ENCODE results near the gene RBM19.
"Not testable (repeated sequence)": the region's sequence is repeated elsewhere in the genome, so short reads cannot be mapped to it uniquely, and the experiment has no call there.

Gene RBM19

DNA sequence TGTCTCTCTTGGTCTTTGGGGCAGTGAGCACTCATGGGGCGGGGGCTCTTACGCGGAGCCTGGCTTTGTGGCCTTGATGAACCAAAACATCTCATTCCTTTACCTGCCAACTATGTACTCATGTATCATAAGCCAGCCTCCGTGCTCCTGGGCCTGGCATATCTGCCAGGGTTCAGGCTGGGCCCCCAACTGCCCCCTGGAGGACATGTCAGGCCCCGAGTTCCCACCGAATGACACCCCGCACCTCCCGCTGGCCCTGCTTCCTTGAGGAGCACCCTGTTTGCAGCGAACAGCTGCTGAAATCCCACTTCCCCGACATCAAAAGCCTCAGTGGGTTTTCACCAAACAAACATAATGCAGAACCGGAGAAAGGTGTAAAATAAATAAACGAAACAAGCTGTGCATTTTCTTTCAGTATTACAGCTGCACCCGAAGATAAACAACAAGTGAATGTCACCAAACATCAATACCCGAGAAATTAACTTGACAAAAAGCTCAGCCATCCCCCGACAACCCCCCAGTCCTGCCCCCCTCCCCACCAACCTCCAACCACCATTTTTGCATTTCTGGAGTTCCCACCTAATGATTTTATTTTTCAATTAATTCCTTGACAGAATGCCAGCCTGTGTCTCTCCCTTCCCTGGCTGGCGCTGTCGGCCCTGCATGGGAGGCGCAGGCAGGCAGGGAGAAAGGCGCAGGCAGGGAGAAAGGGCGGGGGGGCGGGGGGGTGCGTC lies 139.2 kb downstream of the RBM19 start:
- no peak for DNase-seq (ENCODE audit: low read depth)

DNA sequence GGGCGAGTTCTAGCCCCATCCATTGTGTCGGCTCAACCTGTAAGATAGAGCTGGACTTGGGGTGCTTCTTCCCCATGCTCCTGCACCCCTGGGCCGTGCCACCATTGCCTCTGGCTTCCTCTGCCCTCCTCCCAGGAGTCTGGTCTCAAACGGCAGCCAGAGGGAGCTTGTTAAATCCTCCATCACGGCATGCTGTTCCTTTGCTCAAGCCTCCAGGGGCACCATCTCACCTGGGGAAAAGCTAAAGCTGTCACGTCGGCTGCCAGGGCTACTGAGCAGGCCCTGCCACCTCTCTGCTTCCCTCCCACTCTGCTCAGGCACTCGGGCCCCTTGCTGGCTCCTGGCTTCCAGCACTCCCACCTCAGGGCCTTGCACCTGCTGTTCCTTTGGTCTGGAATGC lies 140.4 kb downstream of the RBM19 start:
- no peak for DNase-seq (ENCODE audit: low read depth)

DNA sequence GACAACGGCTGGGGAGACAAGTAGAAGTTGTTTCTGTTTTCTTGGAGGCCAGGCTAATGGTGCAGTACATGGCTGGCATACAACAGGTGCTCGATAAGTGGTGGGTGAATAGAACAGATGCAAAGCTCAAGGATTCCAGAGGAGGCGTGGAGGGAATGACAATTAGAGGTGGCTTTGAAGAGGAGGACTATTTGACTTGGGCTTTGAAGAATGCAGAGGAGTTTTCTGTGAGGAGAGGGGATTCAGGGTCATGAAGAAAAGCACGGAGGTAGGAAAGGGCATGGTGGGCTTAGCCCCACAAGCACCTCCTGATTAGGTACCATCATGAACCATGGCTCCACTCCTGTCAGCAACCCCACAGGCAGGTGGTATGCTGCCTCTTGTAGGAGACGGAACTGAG lies 142.3 kb downstream of the RBM19 start:
- DNase-seq (ENCODE audit: low read depth) = no peak

DNA sequence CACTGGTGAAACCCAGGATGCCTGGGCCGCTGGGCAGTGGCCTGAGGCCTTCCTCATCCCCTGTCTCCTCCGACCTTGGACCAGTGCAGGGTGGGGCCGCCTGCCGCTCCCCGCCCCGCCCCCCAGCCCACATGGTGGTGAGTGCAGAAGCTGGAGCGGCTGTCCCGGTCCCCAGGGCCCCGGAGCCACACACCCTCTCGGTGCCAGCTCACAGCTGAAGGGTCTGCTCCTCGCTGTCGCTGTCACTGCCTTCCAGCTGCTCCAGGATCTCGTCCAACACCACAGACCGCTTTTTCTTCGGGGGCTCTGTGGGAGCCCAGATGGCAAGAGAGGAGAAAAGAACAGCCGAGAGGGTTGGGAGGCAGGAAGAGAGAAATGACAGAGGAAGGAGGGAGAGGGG lies 143.1 kb downstream of the RBM19 start:
- no peak for DNase-seq (ENCODE audit: low read depth)

DNA sequence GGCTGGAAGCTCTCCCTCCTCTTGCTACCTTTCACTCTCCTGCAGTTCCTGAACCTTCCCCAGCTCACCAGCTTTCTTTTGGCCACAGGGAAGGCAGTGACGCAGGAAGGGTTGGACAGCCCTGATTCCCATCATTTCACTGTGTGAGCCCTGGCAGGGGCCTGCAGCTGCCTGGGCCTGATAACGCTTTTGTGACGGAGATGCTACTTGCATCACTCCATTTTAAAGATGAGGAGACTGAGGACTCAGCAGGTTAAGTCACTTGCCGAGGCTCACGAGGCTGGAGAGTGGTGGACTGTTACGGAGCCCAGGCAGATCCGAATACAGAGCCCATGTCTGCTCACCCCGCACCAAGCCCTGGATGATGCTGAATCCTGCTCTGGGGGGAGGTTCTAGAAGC lies 145.3 kb downstream of the RBM19 start:
- DNase-seq (ENCODE audit: low read depth) = no peak

DNA sequence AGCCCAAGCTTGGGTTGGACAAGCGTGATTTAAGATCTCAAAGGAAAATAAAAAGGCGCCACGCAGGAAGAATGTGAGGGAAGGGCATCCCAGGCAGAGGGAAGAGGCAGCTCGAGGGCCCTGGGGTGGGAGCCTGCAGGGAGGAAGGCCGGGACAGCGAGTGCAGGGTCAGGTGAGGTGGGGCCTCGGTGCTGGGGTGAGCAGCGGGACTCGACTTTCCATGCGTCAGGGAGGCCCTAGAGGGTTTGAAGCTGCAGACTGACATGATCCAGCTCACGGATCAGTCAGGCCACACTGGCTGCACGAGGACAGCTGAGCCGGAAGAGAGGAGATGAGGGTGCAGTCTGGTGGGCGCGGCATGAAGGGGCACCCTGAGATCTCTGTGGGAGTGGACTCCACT lies 145.8 kb downstream of the RBM19 start:
- DNase-seq (ENCODE audit: low read depth) = no peak

DNA sequence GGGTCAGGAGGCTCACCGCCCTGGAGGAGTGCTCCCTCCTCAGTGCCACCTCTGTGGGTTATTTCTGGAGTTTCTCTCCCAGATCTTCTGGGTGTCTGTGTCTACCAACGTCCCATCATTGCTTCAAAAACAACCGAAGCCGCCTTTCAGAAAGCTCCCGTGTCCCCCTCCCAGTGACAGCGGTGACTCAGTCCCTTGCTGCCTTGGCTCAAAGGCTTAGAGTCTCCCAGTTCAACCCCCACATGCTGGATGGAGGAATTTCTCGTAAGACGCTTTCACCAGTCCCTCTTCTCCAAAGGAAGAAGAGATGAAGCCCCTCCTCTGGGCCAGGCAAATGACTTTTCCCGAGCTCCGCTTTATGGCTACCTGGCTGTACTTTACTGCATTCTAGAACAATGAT lies 146.6 kb downstream of the RBM19 start:
- DNase-seq (ENCODE audit: low read depth) = no peak

DNA sequence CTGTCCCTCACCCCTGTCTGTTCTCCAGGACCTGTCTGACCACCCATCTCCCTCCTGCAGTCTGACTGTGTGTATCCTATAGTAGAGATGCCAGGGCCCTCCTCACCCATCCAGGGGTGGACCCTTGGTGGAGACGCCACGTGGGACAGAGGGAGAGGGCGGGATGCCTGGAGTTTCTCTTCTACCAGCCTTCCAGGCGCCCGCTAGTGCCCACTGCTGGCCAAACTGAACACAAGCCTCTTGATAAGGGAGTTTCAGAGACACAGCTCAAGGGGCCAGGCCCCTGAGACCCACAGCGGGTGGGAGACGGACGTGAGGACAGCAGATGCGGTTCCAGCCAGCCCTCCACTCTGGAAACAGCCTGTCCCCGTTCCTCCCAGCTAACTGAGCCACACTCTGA lies 147.3 kb downstream of the RBM19 start:
- no peak for DNase-seq (ENCODE audit: low read depth)

DNA sequence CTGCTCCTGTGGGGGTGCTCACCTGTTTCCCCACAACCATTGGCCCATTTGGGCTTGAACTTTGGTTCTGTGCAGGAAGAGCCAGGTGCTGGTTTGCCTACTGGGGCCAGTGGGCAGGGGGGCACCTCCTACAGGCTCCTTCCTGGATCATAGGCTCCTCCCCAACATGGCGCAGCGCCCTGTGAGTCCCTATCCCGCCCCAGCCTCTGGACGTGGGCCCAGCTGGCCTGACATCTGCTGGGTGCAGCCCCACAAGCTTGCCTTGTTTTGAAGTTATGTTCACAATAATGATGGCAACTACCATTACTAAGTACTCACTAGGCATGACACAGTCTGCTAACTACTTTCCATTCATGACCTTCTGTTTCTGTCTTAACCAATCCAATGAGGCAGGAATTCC lies 147.8 kb downstream of the RBM19 start:
- DNase-seq (ENCODE audit: low read depth) = no peak

DNA sequence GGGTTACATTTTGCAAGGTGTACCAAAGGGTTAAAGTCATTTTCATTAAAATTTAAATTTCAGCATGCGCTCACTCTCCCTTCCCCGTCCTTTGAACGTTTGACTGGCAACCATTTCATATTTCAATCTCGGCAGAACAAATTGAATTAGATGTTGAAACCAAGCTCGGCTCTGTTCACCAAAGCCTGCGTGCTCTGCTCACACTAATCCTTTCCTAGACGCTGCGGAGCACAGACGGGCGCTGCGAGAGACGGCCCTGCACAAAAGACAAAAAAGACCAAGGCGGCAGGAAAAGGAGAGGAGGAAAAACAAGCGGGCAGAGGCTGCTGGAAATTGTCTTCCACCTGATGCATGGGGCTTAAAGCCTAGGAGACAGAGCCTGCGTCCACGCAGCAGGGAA lies 149.3 kb downstream of the RBM19 start:
- DNase-seq (ENCODE audit: low read depth) = no peak

DNA sequence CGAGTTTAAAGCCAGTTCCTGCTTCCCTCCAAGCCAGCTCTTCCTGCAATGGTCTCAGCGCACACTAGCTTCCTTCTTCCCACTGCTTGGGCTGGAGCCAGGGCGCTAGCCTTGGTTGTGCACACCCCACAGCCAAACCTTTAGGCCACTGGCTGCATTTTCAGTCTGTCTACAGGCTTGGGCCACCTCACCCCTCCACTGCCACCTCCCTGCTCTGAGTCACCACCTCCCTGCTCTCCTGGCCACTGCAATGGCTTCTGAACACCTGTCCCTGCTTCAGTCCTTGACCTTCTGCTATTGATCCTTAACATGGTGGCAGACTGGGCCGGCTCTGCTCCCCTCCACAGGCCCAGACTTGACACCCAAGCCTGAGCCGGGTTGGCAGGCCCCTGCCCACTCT lies 151.1 kb downstream of the RBM19 start:
- no peak for DNase-seq (ENCODE audit: low read depth)

DNA sequence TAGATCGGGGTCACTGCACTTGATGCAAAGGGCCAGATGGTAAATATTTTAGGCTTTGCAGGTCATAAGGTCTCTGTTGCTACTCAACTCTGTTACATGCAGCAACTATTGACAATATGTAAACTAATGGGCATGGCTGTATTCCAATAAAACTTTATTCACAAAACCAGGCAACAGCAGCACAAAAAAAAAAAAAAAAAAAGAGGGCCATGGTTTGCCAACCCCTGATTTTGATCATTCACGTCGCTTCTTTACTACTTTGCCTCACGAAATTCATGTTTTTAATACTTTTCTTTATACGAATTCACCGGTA lies 152.9 kb downstream of the RBM19 start:
- no peak for DNase-seq (ENCODE audit: low read depth)

DNA sequence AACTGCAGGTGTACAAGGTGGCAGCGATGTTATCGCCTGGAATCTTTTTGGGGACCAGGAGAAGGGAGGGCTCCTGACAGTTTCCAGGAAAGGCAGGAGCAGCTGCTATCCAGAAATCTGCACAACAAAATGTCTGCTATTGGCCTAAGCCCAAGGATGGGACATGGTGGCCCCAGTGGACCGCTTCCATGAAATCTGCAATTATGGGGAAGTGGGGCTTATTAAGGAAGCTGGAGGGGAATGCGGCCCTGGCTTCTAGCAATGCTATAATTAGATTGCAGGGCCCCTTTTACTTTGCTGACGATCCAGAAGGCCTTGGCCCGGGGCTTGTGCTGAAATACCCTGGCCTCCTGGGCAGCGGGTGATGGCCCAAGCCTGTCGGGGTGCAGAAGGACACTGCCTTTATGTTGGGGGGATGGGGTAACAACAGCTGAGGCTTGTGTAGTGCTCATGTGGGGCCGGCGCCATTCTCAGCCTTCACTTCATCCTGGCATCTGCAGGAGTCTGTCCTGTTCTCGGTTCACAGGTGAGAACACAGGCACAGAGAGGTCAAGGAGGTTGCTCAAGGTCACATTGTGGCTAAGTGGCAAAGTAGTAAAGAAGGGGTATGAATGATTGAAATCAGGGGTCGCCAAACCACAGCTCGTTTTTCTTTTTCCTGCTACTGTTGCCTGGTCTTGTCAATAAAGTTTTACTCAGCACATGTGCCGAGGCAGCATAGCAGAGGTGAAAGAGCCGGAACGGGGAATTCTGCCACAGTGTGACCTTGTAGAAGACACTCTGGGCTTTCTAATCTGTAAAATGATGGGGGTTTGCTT lies 153.5 kb downstream of the RBM19 start:
- DNase-seq (ENCODE audit: low read depth) = no peak

DNA sequence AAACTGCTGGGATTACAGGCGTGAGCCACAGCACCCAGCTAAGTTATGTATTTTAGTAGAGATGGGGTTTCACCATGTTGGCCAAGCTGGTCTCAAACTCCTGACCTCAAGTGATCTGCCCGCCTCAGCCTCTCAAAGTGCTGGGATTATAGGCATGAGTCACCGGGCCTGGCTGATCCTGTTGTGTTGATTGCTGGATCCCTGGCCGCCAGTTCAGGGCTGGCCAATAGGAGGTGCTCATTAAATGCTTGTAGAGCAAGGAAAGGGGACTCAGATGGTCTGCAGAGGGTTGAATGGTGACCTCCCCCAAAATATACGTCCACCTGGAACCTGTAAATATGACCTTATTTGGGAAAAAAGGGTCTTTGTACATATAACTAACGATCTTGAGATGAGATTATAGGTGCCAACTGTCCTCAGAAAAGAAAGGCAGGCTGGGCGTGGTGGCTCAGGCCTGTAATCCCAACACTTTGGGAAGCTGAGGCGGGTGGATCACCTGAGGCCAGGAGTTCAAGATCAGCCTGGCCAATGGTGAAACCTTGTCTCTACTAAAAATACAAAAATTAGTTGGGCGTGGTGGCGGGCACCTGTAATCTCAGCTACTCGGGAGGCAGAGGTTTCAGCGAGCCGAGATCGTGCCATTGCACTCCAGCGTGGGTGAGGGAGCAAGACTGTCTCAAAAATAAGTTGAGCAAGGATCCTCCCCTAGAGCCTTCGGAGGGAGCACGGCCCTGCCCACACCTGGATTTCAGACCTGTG lies 156.5 kb downstream of the RBM19 start:
- not testable (repeated sequence) for DNase-seq (ENCODE audit: low read depth)

DNA sequence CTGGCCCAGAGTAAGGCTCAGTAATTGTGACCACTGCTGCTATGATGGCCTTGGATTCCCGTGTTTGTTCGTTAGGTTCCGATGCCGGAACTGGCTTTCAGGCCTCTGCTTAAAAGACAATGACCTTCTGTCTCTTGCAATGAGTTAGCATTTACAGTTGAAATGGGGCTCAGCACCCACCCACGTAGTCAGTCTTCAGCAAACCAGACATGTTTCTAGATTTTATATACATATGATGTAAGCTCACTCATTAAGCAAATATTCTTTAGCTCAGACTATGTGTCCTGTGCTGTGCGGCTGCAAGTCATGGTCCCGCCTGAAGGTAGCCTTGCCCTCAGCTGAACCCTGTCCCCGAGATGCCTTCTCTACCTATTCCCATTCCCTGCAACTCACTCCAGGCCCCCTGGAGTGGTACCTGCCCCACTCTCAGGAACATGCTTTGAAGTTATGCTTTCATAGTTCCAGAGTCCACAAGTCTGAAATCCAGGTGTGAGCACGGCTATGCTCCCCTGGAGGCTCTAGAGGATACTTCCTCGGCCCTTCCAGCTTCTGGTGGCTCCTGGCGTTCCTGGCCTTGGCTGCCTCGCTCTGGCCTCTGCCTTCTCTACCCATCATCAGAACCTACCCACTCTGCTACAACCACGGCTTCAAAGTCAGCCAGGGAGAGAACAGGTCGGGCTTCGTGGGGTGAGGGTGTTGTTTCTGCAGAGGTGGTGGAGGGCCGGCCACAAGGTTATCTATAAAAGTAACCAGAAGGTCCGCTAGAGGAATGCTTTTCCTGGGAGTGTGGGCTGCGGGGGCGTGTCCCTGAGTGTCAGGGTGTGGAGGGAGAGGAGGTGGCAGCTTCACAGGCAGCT lies 157.8 kb downstream of the RBM19 start:
- no peak for DNase-seq (ENCODE audit: low read depth)

DNA sequence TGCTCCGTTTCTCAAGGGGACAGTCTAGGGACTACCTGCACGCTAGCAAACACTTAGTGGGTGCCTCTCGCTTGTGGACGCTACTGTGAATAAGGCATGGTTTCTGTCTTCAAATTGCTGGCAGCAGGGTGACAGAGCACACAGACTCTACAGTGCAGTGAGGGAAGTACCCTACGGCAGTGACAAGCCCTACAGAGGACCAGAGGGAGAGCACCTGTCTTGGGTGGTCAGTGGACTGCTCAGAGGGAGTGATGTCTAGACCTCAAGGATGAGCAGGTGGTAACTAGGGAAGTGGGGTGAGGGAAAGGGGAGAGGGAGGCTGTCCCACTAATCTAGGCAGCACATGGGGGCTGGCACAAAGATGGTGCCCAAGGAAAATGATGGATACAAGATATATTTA lies 160.5 kb downstream of the RBM19 start:
- no peak for DNase-seq (ENCODE audit: low read depth)

DNA sequence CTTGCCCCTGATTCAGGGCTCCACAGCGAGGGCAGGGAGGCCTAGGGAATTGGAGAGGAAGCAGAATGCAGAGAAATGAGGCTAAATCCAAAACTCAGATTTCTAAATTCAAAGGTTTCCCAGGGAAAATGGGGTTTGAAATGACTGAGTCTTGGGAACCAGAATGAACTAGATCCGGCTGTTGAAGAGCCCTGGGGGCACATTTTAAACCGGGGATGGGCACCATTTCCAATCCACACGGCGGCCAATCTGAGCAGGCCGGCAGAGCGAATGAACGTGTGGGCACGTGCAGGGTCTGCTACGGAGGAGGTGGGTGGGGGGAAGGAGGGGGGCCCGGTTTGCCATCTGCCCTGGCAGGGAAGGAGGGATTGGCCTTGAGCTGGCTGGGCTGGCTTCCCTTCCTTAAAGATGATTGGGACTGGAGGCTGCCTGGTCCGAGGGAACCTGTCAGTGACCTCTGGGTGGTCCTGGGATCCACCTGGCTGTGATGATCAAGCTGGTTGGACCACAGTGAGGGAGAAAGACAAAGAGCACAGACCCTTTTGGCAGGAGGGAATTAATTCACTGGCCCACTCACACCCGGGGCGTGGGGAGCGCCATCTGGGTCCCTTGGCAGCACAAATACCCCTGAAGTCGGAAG lies 161.0 kb downstream of the RBM19 start:
- DNase-seq (ENCODE audit: low read depth) = no peak

DNA sequence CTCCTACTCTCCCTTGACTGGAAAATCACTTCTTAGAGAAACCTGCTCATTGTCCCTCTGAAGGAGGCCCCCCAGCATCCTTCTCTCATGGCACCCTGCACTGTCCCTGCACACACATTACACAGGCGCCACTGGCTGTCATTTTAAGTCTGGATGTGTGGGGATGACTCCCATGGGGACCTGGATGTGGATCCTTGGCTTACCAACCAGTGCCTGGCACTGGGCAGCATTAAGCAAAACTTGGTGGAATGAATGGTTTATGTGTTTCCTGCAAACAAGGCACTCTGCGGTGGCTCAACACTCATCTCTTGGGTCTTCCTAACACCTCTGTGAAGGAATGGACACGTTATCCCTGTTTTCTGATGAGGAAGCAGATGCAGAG lies 162.4 kb downstream of the RBM19 start:
- DNase-seq (ENCODE audit: low read depth) = no peak

DNA sequence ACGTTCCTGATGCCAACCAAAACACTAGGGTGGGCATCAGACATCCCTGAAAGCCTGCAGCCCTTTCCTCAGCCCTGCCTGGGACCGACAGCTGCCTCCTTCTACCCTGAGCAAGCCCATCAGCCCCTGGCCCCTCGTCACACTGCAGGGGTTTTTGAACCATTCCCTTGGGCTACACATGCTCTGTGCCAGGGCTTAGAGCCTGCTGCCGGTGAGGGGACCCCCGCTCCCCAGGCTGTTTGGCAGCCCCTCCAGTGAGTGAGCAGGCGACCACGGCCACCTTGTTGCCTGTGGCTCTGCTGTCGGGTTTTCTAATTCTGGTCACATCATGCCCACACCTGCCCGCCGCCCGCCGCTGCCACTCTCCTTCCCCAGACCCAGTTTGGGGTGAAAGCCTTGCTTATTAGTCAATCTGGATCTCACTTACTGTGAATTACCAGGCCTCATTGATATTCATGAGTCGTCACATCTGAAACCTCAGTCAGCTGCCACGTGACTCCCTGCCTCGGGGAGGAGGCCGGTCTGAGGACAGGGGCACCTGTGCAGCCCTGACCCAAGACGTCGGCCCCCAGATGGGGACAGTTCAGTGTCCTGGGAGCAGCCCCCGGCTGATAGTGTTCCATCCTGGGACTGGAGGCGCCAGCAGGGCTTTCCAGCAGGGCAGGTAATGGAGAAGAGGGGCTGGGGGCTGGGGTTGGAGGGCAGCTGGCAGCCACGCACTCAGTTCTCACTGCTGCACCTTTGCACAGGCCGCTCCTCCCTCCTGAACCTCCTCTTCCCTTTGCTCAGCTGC lies 163.0 kb downstream of the RBM19 start:
- no peak for DNase-seq (ENCODE audit: low read depth)

DNA sequence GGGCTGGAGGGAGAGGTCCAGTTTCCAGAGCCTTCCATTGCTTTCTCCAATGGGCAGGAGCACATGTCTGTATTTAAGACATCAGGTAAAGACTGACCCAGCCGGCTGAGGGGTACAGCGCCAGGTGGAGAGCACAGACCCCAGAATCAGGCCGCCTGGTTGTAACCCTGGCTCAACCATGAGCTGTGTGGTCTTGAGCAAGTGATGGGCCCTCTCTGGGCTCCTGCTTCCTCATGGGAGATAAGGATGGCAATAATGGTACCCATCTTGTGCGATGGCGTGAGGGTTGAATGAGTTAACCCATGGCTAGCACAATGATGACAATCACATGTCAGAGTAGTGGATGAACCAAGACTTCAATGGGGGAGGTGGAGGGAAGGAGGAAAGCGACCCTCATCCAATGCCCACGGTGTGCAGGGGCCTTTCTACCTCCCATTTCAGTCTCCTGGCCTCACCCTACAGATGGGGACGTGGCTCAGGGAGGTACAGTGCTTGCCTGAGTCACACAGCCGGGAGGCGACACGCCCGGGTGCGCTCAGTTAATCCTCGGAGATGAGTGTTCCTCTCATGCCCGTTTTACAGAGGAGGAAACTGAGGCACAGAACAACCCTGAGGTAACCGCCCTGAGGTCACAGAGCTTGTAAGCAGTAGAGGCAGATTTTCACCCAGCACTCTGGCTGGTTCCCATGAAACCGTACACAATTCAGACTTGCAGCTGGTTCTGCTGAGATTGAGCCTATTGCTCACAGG lies 163.9 kb downstream of the RBM19 start:
- no peak for DNase-seq (ENCODE audit: low read depth)
